HL-60 (cell line): ENCODE data around the gene TANC1.

Experiments used
- DNase-seq, 2 experiments: peaks; one replicate each; pipeline ENCODE4 v3.0.0-alpha.2; 2010 to 2020; ENCODE audit warnings: low read depth in 1 of 2, low spot score in 1 of 2
- H3K27ac ChIP-seq: fragments of 250-450 bp; sonication (Bioruptor Pico); replicated peaks from 2 replicates; pipeline ENCODE4 v1.5.1; 2020; ENCODE audit warnings: mild to moderate bottlenecking, moderate library complexity
- H3K27me3 ChIP-seq: fragments of 250-450 bp; sonication (Bioruptor Pico); 2 replicates; pipeline ENCODE4 v1.5.1; 2021; ENCODE audit warnings: mild to moderate bottlenecking, moderate library complexity; ENCODE audit not compliant: insufficient read depth, poor library complexity, severe bottlenecking
- H3K4me3 ChIP-seq: replicated peaks from 2 replicates; pipeline ENCODE4 v1.5.1; 2011; ENCODE audit warnings: mild to moderate bottlenecking, control low read depth, low read length; ENCODE audit not compliant: insufficient read depth
- GABPA ChIP-seq: IDR thresholded peaks from 2 replicates; pipeline ENCODE4 v1.6.1; 2012; ENCODE audit warnings: low read depth
- POLR2AphosphoS5 ChIP-seq: IDR thresholded peaks from 2 replicates; pipeline ENCODE4 v1.6.1; 2012; ENCODE audit warnings: low read depth
- SPI1 ChIP-seq: IDR thresholded peaks from 2 replicates; pipeline ENCODE4 v1.6.1; 2012; ENCODE audit warnings: low read depth, mild to moderate bottlenecking, borderline replicate concordance
- TF ChIP-seq, protein P1 (sequence below): IDR thresholded peaks from 2 replicates; pipeline ENCODE4 v1.6.1; 2012; ENCODE audit warnings: low read depth; ENCODE audit not compliant: insufficient replicate concordance
- TF ChIP-seq, protein P2 (sequence below): IDR thresholded peaks from one replicate; pipeline ENCODE4 v1.5.1; 2011; ENCODE audit warnings: low read length, control low read depth, inconsistent platforms; ENCODE audit not compliant: insufficient read depth

Gene TANC1

DNA sequence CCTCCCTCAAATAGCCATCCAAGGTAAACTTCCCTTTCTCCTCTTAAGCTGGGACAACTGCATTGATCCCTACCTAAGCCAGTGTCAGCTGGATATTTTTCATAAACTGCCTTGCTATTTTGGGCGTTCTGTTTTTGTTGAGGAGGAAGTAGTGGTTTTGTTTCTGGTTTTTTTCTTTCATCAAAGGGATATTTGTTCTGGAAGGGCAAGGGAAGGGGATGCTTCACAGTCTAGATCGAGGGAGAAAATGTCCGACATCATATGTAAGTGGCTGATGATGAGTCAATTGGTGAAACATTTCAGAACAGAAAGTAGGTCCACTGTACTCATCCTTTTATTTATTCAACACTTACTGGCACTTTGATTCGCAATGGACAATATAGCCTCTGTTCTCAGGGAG lies 31.0 kb downstream of the TANC1 start:
- no peak overlapping the region for H3K27ac ChIP-seq
- no peak overlapping the region for H3K4me3 ChIP-seq

DNA sequence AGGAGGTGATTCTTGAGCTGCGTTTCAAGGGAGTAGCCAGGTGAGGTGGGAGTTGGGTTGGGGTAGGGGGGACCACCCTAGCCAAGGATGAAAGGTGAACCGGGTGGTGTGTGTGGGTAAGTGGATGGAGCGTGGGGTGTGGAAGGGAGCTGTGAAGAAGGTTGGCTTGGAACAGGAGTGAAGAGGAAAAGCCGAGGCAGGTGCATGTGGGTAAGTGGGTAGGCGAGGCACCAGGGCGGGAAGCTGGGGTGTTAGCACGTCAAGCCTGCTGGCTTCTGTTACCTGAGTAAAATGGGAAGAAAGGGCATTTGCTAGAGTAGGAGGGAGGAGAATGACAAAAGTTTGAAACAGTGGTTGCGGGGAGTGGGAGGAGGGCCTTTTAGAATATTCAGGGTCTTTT lies 31.6 kb downstream of the TANC1 start:
- DNase-seq = no peak
- TF ChIP-seq, protein P1, sequence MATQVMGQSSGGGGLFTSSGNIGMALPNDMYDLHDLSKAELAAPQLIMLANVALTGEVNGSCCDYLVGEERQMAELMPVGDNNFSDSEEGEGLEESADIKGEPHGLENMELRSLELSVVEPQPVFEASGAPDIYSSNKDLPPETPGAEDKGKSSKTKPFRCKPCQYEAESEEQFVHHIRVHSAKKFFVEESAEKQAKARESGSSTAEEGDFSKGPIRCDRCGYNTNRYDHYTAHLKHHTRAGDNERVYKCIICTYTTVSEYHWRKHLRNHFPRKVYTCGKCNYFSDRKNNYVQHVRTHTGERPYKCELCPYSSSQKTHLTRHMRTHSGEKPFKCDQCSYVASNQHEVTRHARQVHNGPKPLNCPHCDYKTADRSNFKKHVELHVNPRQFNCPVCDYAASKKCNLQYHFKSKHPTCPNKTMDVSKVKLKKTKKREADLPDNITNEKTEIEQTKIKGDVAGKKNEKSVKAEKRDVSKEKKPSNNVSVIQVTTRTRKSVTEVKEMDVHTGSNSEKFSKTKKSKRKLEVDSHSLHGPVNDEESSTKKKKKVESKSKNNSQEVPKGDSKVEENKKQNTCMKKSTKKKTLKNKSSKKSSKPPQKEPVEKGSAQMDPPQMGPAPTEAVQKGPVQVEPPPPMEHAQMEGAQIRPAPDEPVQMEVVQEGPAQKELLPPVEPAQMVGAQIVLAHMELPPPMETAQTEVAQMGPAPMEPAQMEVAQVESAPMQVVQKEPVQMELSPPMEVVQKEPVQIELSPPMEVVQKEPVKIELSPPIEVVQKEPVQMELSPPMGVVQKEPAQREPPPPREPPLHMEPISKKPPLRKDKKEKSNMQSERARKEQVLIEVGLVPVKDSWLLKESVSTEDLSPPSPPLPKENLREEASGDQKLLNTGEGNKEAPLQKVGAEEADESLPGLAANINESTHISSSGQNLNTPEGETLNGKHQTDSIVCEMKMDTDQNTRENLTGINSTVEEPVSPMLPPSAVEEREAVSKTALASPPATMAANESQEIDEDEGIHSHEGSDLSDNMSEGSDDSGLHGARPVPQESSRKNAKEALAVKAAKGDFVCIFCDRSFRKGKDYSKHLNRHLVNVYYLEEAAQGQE = no peak
- TF ChIP-seq, protein P2, sequence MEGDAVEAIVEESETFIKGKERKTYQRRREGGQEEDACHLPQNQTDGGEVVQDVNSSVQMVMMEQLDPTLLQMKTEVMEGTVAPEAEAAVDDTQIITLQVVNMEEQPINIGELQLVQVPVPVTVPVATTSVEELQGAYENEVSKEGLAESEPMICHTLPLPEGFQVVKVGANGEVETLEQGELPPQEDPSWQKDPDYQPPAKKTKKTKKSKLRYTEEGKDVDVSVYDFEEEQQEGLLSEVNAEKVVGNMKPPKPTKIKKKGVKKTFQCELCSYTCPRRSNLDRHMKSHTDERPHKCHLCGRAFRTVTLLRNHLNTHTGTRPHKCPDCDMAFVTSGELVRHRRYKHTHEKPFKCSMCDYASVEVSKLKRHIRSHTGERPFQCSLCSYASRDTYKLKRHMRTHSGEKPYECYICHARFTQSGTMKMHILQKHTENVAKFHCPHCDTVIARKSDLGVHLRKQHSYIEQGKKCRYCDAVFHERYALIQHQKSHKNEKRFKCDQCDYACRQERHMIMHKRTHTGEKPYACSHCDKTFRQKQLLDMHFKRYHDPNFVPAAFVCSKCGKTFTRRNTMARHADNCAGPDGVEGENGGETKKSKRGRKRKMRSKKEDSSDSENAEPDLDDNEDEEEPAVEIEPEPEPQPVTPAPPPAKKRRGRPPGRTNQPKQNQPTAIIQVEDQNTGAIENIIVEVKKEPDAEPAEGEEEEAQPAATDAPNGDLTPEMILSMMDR = no peak
- no peak for TF ChIP-seq SPI1
- no peak overlapping the region for H3K27ac ChIP-seq
- no peak overlapping the region for H3K4me3 ChIP-seq
- H3K27me3 ChIP-seq = no peaks in the 10 kb centered on the region

More for the DNA sequence above, 31.0 kb downstream of the TANC1 start:
- DNase-seq = no peak
- no peaks in the 10 kb centered on the region for H3K27me3 ChIP-seq
- TF ChIP-seq POLR2AphosphoS5 = no peak
- TF ChIP-seq, protein P1 = no peak
- TF ChIP-seq SPI1 = no peak
- TF ChIP-seq, protein P2 = no peak
- TF ChIP-seq GABPA = no peak

DNA sequence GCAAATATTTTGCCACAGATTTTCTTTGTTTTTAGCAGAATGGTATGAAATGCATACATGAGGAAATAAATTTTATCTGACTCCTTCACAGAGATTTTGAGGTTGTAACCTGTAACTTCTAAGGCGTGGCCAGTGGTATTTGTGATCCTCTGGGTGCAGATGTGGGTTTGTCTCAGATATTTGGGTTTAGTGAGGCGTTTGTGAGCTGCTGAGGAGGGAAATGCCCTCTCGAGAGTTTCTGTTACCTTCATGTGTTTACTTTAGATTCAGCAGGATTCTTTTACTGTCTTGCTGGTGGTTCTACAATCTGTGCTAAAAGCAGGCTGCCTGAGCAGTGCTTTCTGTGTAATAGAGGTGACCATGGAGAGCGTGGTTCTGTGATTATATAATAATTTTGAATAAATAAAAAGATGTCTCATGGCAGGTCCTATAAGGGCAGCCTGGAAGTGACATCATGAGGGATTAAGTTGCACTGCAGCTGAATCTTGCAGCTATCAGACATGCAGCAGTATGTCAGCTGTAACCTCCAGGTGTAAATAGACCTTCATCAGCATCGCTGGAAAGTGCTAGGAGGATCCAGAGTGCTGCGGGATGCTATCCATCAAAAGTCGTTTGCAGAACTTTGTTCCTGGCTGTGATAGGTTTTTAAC lies 34.1 kb downstream of the TANC1 start:
- TF ChIP-seq POLR2AphosphoS5 (no peak), SPI1 (no peak), GABPA (no peak)
- TF ChIP-seq, protein P1 = no peak
- TF ChIP-seq, protein P2 = no peak
- H3K27me3 ChIP-seq = no peaks in the 10 kb centered on the region
- H3K27ac ChIP-seq = no peak overlapping the region
- H3K4me3 ChIP-seq = no peak overlapping the region
- DNase-seq = no peak
